Fibroblast of skin of left quadriceps (primary cell): ENCODE measurements around the gene LSM12.
"Not testable (repeated sequence)": the region's sequence is repeated elsewhere in the genome, so short reads cannot be mapped to it uniquely, and the experiment has no call there.

Experiments
- DNase-seq, 2 experiments: peaks; one replicate each; pipeline ENCODE4 v3.0.0-alpha.2; 2013; ENCODE audit warnings: low read depth in 2 of 2

The LSM12 gene

DNA sequence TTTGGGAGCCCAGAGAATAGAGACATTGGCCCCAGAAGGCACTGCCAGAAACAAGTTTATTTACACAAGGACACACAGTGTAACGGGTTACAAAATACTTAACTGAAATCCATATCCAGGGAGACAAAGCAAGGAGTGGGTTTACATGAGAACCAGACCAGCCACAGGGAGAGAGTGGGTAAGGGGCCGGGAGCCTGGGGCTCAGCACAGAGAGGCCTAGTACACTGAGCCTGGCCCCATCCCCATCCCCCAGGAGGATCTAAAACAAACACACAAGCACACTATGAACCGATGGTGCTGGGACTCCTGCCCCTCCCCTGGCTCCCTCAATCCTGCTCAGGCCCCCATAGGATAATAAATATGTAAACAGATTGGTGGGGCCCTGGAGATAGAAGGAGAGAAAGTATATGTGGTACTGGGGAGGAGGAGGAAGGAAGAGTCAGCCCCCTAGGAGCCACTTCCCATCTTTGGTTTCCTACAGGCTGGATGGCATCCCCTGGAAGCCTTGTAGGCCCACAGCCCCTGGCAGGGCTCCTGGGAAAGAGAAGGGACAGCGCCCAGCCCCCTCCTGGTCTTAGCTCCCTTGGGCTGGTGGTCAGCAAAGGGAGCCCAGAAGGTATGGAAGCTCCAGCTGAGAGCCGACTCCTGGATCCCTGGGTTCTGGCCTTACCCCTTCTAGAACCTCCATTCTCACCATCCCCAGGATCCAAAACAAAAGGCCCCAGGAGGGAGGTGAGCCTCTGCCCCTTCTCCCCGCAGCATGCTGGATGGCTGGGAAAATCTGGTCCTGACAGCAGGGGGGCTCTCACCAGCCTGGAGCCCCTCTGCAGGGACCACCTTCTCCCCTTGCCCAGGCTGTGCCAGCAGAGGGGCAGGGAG, 10.5 kb upstream of the LSM12 start:
- DNase-seq = no peak

DNA sequence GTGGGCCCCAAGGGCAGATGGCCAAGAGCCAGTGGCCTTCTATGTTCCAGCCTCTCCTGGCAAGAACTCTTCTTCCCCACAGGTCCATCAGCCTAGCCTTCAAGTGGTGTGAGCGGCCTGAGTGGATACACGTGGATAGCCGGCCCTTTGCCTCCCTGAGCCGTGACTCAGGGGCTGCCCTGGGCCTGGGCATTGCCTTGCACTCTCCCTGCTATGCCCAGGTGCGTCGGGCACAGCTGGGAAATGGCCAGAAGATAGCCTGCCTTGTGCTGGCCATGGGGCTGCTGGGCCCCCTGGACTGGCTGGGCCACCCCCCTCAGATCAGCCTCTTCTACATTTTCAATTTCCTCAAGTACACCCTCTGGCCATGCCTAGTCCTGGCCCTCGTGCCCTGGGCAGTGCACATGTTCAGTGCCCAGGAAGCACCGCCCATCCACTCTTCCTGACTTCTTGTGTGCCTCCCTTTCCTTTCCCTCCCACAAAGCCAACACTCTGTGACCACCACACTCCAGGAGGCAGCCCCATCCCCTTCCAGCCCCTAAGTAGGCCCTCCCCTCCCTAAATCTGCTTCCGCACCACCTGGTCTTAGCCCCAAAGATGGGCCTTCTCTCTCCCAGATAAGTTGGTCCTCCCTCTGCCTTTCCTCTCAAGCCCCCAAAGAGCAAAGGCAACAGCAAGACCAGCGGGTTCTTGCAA, 9.3 kb upstream of the LSM12 start:
- DNase-seq = no peak

DNA sequence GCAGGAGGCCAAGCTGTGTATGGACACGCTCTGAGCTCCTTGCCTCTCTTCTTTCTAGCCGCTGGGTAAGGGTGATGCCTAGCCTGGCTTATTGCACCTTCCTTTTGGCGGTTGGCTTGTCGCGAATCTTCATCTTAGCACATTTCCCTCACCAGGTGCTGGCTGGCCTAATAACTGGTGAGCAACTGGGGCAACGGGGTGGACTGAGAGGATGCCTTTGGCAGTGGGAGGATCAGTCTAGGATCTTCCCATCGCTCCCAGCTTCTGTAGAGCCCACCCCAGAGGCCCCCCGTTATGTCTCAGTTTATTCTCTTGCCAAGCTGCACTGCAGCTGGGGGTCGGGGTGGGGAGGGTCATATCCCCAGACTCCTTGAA, 8.4 kb upstream of the LSM12 start:
- no peak for DNase-seq

DNA sequence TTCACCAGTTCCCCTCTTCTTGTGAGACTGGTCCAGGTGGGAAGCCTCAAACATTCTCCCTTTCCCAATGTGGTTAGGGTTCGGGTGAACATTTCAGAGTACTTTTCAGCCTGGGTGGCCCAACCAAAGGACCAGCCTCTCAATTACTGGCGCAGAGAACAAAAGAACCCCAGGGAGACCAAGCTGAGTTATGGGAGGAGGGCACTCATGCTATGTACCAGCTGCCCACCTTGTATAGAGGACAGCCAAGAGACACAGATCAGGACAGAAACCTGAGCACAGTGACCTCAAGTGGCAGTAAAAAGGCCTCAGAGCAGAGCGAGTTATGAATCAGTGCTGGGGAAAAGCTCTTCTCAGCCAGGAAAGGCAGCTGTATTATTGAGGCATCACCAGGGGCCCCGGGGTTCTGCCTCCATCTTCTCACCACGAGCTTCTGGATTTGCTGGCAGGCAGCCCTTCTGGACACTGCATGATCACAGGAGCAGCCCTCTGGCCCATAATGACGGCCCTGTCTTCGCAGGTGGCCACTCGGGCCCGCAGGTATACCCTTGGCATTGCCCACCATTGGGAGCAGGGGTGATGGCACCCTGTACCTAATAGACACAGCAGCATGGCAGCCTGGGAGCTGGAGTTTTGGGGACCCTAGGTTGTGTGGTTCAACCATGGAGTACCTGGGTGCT, 7.9 kb upstream of the LSM12 start:
- no peak for DNase-seq

DNA sequence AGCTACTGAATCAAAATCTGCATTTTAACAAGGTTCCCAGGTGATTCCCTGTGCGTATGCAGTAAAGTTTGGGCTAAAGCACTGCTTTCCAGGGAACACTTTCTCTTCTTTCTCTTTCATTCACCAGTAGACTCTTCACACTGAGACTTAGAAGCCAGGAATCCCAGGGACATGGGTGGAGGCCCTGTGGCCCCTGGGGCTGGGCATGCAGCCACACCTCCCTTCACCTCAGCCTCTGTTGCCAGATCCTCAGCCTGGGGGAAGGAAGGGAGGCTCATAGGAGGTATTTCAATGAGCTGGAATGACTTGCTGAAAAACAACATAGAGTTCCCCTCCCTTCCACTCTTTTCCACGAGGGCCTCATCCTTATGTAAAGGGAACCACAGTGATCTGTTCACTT, 5.3 kb upstream of the LSM12 start:
- no peak for DNase-seq

DNA sequence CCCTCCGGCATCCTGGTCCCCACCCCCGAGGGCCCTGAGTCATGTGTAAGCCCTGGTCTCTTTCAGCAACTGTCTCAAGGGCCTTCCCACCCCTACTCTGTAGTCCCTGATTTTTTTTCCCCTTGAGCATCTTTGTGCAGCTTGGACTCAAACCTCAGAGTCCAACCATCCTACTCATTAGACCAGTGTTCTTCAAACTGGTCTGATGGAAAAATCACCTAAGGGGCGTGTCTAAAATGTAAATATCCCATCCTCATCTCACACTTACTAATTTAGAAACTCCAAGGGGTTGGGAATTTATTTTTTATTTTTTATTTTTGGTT, 4.7 kb upstream of the LSM12 start:
- no peak for DNase-seq

DNA sequence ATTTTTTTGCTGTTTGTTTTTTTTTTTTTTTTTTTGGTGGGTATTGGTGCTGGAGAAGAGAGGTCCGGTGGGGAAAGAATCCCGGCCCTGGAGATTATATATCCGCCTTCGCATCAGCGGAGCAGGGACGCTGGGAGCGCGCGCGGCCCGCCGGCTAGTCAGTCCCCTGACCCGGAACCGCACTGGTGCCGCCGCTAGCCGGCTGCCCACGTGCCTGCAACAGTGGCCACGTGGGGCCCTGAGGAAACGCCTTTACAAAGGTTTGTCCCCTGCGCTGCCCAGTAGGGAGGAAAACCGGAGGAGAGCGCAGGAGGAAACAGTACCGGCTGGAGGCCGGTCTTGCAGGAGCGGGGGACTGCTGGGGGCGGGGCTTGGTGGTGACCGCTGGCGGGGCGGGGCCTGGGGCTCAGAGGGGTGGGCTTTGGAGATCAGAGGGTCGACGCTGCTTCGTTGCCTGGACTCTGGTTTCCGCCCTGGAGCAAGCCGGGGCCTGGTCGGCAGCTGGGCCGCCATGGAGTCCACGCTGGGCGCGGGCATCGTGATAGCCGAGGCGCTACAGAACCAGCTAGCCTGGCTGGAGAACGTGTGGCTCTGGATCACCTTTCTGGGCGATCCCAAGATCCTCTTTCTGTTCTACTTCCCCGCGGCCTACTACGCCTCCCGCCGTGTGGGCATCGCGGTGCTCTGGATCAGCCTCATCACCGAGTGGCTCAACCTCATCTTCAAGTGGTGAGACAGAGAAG, 4.2 kb upstream of the LSM12 start, which contains the start of gene G6PC3:
TSS of gene G6PC3 (plus strand) at position 281 of the 743 bp plus-strand sequence. CDS start at position 512, 231 bp downstream.
- DNase-seq = peak; percentile 97 to 98

DNA sequence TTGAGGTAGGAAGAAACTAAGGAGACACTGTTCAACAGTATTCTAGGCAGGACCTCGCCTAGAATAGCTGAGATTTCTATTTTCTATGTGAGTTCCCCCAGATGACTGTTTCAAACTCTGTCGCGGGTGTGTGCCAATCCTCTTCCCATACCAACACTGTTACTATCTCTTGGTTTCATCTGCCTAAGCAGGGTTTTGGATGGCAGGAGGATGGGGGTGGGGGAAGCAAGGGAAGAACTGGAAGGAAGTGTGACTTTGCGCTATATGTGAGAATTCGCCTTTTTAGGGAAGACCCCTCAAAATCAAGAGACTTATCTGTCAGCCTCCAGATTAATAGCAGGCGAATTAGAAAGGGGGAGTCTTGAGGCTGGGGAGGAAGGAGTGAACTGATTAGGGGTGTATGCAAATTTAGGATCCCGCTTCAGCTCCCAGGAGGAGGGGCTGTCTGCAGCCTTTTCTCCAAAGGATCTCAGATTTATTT, 3.5 kb upstream of the LSM12 start:
- no peak for DNase-seq

DNA sequence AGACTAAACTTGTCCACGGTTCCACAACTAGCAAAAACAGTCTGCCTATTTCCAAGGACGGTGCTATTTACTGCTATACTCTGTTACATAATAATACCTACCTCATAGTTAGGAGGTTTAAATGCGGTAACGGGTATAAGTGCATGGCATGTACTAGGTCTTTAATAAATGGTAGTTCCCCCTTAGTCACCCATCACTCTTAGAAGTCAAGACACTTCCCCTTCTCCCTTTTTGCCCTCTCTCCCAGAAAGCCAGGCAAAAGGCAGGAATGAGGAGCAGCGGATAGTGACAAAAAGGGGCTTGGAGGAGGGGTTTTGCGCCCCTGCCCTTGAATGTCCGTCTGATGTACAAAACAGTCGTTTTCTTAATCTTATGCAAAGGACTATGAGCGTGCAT, 1.1 kb upstream of the LSM12 start:
- no peak for DNase-seq

DNA sequence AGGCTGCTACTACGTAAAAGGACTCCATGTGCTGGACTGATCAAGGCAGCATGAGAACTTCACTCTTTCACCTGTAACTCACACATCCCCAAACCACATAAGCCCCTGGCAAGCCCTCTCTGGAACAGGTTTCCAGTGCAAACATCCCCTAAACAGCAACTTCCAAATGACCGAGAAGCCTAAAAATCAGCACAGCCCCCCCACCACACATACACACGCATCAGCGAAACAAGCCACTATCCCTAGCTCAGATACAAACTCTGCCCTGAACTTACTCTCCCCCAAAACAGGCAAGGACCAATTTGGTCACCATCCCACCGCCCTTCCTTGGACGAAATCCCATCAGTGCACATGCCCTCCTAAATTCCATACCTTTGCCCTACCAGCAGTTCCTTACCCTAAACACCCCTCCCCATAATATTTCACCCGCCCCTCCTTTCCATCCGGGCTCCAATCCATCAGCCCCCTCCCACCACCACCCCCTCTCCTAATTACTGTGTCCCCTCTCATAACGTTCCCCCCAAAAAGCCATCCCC, 735 bp downstream of the LSM12 start:
- no peak for DNase-seq

DNA sequence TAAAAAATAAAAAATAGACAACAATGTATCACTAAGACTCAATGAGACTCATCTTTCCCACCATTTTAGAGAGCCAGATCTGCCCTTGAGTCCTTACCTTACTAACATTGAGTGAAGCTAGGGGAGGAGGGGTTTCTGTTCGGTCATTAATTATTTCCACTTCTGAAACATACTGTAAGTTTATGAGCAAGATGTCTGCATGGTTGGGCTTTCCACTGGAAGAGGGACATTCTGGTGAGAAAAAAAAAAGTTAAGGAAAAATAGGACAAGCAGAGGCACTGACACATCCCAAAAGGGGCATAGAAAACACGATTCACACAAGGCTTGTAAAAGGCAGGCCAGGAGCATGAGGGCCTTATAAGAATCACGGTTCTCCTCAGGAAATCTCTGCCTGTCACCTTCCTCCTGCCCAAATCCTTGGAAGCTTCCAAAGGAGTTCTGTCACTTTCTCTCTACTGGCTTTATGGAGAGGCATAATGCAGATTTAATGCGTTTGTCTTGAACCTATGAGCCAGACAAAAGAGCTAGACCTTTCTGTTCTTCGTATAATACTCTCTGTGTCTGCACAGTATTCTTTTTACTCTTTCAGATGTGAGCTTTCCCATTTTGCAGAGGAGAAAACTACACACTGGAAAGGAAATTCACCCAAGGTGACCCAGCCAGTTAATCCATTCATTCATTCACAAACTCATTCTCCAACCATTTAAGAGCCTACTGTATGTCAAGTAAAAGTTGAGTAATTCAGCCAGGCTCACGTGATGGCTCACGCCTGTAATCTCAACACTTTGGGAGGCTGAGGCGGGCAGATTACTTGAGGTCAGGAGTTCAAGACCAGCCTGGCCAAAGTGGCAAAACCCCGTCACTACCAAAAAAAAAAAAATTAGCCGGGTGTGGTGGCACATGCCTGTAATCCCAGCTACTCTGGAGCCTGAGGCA, 2.5 kb downstream of the LSM12 start:
- no peak for DNase-seq

DNA sequence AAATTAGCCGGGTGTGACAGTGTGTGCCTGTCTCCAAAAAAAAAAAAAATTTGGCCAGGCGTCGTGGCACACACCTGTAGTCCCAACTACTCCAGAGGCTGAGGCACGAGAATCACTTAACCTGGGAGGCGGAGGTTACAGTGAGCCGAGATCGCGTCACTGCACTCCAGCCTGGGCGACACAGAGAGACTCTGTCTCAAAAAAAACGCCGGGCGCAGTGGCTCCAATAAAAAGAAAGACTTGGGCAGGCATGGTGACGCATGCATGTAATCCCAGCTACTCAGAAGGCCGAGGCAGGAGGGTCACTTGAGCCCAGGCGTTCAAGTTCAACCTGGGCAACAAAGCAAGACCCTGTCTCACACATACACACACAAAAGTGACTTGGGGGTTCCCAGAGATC, 3.6 kb downstream of the LSM12 start:
- no peak for DNase-seq

DNA sequence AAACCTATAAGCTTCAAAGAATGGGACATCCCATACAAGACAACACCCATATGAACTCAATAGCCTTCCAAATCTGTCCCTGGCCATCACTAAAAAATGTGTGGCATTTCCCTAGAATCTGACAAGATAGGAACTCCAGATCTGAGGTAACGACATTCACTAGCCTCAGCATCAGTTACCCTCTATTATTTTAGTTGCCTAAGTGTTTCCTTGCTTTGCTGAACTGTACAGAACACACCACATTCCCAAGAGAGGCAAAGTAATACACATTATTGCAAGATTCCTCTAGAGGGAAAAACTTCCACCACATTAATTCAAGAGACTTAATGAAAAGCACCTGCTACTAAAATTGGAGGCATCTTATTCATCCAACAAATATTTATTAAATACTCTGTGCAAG, 5.0 kb downstream of the LSM12 start:
- peak; percentile 62 to 63 for DNase-seq

DNA sequence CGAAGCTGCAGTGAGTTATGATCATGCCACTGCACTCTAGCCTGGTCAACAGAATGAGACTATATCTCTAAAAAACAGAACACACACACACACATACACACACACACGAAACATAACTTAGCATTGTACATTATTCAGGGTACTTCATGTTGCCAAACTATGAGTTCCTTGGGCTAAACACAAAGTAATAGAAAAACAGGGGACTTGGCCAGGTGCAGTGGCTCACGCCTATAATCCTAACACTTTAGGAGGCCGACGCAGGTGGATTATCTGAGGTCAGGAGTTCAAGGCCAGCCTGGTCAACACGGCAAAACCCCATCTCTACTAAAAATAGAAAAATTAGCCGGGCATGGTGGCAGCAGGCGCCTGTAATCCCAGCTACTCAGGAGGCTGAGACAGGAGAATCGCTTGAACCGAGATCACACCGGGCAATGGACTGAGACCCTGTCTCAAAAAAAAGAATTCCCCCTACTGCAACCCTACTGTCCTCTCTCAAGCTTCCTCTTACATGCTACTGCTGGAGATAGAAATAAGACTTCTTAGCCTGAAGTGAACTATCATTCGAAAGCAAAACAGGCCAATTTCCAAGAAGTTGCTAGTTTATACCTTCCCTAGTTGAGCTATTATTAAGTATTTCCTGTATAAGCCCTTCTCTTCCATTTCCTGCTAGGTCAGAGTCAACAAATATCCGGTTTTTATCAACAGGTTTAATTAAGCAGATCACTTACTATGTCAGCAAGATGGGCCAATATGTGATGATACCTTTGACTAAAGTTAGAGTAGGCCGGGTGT, 7.2 kb downstream of the LSM12 start:
- no peak for DNase-seq

DNA sequence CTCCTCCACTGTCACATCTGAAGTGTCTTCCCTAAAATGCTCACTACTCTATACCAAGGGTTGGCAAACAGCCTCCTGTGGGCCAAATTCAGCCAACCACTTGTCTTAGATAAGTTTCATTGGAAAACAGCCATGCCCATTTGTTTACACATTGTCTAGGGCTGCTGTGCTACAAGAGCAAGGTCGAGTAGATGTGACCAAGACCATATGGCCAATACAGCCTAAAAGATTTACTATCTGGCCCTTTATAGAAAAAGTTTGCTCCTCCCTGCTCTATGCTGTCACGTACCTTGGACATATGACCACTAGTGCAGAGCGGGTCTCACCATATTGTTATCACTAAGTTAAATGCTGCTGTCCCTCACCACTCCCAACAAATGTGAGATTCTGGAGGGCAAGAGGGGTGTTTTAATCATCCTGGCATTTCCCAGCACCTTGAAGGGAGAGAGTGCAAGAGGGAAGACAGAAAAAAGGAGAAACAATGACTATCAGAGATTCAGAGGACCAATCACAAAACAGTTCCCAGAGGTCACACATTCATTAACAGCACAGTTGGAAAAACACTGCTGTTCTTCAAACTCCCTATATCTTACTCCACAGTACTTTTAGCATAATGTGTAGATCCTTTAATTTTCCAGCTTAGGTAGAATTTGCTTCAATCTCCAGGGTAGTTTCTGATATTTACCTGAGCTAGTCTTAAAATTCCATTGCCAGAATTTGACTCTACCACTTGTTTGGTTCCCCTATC, 13.2 kb downstream of the LSM12 start:
- DNase-seq = no peak

DNA sequence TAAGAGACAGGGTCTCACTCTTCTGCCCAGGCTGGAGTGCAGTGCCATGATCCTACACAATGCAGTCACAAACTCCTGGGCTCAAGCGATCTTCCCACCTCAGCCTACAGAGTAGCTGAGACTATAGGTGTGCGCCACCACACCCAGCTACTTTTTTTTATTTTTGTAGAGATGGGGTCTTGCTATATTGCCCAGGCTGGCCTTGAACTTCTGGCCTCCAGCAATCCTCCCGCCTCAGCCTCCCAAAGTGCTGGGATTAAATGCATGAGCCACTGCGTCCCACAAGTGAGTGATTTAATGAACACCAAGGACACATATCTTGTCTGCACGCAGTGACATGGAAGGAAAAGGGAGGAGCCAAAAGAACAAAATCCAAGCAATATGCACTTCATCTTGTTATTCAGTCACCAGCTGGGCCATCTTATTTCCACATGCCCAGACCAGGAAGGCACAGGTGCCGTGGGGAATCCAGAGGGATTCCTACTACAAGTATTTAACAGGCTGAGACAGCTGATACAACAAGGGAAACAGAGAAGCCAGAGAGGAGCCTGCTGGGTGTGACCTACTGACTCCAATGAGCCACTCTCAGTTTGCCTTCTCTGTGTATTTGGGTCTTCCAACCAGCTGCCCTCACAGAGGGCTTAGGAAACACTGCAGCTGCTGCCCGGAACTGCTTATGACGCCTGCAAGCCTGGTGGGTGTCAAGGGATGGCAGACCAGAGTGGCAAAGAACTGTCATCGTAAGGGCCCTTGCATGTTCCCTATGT, 17.0 kb downstream of the LSM12 start:
- DNase-seq = no peak

DNA sequence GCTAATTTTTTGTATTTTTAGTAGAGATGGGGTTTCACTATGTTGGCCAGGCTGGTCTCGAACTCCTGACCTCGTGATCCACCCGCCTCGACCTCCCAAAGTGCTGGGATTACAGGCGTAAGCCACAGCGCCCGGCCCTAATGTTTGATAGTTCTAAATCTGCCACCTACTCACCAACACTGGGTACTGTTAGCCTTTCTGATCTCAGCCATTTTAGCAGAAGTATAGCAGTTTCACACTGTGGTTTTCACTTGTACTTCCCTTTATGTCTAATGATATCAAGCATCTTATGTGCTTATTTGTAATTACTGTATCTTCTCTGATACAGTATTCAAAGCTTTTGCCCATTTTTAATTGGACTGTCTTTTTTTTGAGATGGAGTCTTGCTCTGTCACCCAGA, 19.6 kb downstream of the LSM12 start:
- DNase-seq = not testable (repeated sequence)

DNA sequence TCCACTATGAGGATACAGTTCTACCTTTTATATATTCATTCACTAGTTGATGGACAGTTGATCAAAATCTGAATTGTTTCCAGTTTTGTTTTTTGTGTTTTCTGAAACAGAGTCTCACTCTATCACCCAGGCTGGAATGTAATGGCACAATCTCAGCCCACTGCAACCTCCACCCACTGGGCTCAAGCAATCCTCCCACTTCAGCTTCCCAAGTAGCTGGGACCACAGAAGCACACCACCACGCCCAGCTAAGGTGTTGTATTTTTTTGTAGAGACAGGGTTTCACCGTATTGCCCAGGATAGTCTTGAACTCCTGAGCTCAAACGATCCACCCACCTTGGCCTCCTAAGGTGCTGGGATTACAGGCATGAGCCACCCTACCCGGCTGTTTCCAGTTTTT, 21.0 kb downstream of the LSM12 start:
- no peak for DNase-seq
